H9 (cell line): ENCODE data around the gene COL18A1. TPM values are rescaled to one million over a fixed set of nuclear protein-coding genes. Genes with fewer than 3 reads are reported as not detected.

Experiments
- DNase-seq: peaks from one replicate; pipeline ENCODE4 v3.0.0-alpha.2; 2017
- H2AFZ ChIP-seq: one replicate; pipeline ENCODE4 v1.6.1; 2013; ENCODE audit warnings: mild to moderate bottlenecking, low read length, control low read depth, moderate library complexity
- H2AK5ac ChIP-seq: 2 replicates; pipeline ENCODE4 v1.6.1; 2013; ENCODE audit warnings: low read length, control low read depth, mixed read lengths; ENCODE audit not compliant: insufficient read length
- H2BK120ac ChIP-seq: one replicate; pipeline ENCODE4 v1.6.1; 2013; ENCODE audit warnings: low read depth, mild to moderate bottlenecking, low read length, control low read depth, inconsistent platforms; ENCODE audit not compliant: poor library complexity, severe bottlenecking
- H2BK12ac ChIP-seq: 2 replicates; pipeline ENCODE4 v1.6.1; 2013; ENCODE audit warnings: low read length, control low read depth, mixed read lengths, low read depth; ENCODE audit not compliant: insufficient read length
- H2BK15ac ChIP-seq: 2 replicates; pipeline ENCODE4 v1.6.1; 2013; ENCODE audit warnings: low read depth, low read length, control low read depth
- H2BK20ac ChIP-seq: one replicate; pipeline ENCODE4 v1.6.1; 2013; ENCODE audit warnings: low read depth, mild to moderate bottlenecking, low read length, control low read depth, inconsistent platforms; ENCODE audit not compliant: poor library complexity, severe bottlenecking
- H2BK5ac ChIP-seq: 2 replicates; pipeline ENCODE4 v1.6.1; 2013; ENCODE audit warnings: low read length, control low read depth, mixed read lengths; ENCODE audit not compliant: insufficient read length
- H3K14ac ChIP-seq: 2 replicates; pipeline ENCODE4 v1.6.1; 2013; ENCODE audit warnings: low read length, control low read depth; ENCODE audit not compliant: insufficient read depth
- H3K18ac ChIP-seq: 2 replicates; pipeline ENCODE4 v1.6.1; 2013; ENCODE audit warnings: low read depth, mild to moderate bottlenecking, mixed read lengths, low read length, control low read depth; ENCODE audit not compliant: insufficient read length
- H3K23ac ChIP-seq: 2 replicates; pipeline ENCODE4 v1.6.1; 2013; ENCODE audit warnings: low read length, control low read depth, mixed read lengths, low read depth; ENCODE audit not compliant: insufficient read length
- H3K23me2 ChIP-seq: 2 replicates; pipeline ENCODE4 v1.6.1; 2013; ENCODE audit warnings: low read depth, mild to moderate bottlenecking, mixed read lengths, low read length, control low read depth; ENCODE audit not compliant: insufficient read length, poor library complexity, severe bottlenecking
- H3K27ac ChIP-seq: 2 replicates; pipeline ENCODE4 v1.5.1; 2013; ENCODE audit warnings: low read length, control low read depth, mixed read lengths, low read depth; ENCODE audit not compliant: insufficient read length
- H3K27me3 ChIP-seq: 2 replicates; pipeline ENCODE4 v1.6.1; 2013; ENCODE audit warnings: low read length, control low read depth, inconsistent platforms; ENCODE audit not compliant: insufficient read depth
- H3K4ac ChIP-seq: 2 replicates; pipeline ENCODE4 v1.6.1; 2013; ENCODE audit warnings: low read depth, mild to moderate bottlenecking, control low read depth, inconsistent platforms, low read length, moderate library complexity
- H3K4me1 ChIP-seq: 2 replicates; pipeline ENCODE4 v1.6.1; 2013; ENCODE audit warnings: low read length, control low read depth, inconsistent platforms; ENCODE audit not compliant: insufficient read depth
- H3K4me2 ChIP-seq: 2 replicates; pipeline ENCODE4 v1.6.1; 2013; ENCODE audit warnings: low read length, control low read depth, mixed read lengths; ENCODE audit not compliant: insufficient read length, insufficient read depth
- H3K56ac ChIP-seq: 2 replicates; pipeline ENCODE4 v1.6.1; 2013; ENCODE audit warnings: low read depth, mild to moderate bottlenecking, mixed read lengths, low read length, control low read depth; ENCODE audit not compliant: insufficient read length
- H3K79me1 ChIP-seq: 2 replicates; pipeline ENCODE4 v1.6.1; 2013; ENCODE audit warnings: low read depth, mild to moderate bottlenecking, moderate library complexity, low read length, control low read depth, inconsistent platforms; ENCODE audit not compliant: insufficient read depth, poor library complexity, severe bottlenecking
- H3K79me2 ChIP-seq: 2 replicates; pipeline ENCODE4 v1.6.1; 2013; ENCODE audit warnings: low read length, control low read depth, inconsistent platforms; ENCODE audit not compliant: insufficient read depth
- H3K9ac ChIP-seq: 2 replicates; pipeline ENCODE4 v1.6.1; 2013; ENCODE audit warnings: low read length, control low read depth, mixed read lengths; ENCODE audit not compliant: insufficient read length; ENCODE audit errors: extremely low read depth
- H3K9me3 ChIP-seq: one replicate; pipeline ENCODE4 v1.6.1; 2013; ENCODE audit warnings: low read depth, low read length, inconsistent platforms; ENCODE audit not compliant: control insufficient read depth
- H3T11ph ChIP-seq: one replicate; pipeline ENCODE4 v1.6.1; 2013; ENCODE audit warnings: mild to moderate bottlenecking, low read length, control low read depth, inconsistent platforms
- H4K20me1 ChIP-seq: one replicate; pipeline ENCODE4 v1.6.1; 2013; ENCODE audit not compliant: control insufficient read depth, insufficient read length, insufficient read depth
- H4K5ac ChIP-seq: 2 replicates; pipeline ENCODE4 v1.6.1; 2013; ENCODE audit warnings: low read depth, mild to moderate bottlenecking, mixed read lengths, low read length, control low read depth; ENCODE audit not compliant: insufficient read length
- H4K8ac ChIP-seq: replicated peaks from 2 replicates; pipeline ENCODE4 v1.6.1; 2013; ENCODE audit warnings: low read length, control low read depth, mixed read lengths, low read depth; ENCODE audit not compliant: insufficient read length
- H4K91ac ChIP-seq: 2 replicates; pipeline ENCODE4 v1.6.1; 2013; ENCODE audit warnings: low read depth, mild to moderate bottlenecking, moderate library complexity, mixed read lengths, low read length, control low read depth; ENCODE audit not compliant: insufficient read length
- H3K27ac Mint-ChIP-seq, 3 experiments: 2 replicates in 2 of 3; 3 replicates in 1 of 3; pipeline ENCODE4 v1.8.0; 2020 to 2021; ENCODE audit warnings: mixed read lengths in 3 of 3, mild to moderate bottlenecking in 1 of 3, moderate library complexity in 1 of 3
- H3K27me3 Mint-ChIP-seq: 2 replicates; pipeline ENCODE4 v1.8.0; 2021; ENCODE audit warnings: low read depth, mild to moderate bottlenecking, moderate library complexity, mixed read lengths
- H3K36me3 Mint-ChIP-seq, 3 experiments: 2 replicates in 2 of 3; 3 replicates in 1 of 3; pipeline ENCODE4 v1.8.0; 2020 to 2021; ENCODE audit warnings: low read depth in 3 of 3, mixed read lengths in 3 of 3; ENCODE audit not compliant: insufficient read depth in 1 of 3
- H3K4me1 Mint-ChIP-seq, 2 experiments: 2 replicates each; pipeline ENCODE4 v1.8.0; 2020; ENCODE audit warnings: mixed read lengths in 2 of 2
- H3K4me3 Mint-ChIP-seq, 2 experiments: 2 replicates in 1 of 2; 3 replicates in 1 of 2; pipeline ENCODE4 v1.8.0; 2020 to 2021; ENCODE audit warnings: mild to moderate bottlenecking in 2 of 2, mixed read lengths in 2 of 2, moderate library complexity in 1 of 2
- H3K9me3 Mint-ChIP-seq, 2 experiments: 2 replicates in 1 of 2; 3 replicates in 1 of 2; pipeline ENCODE4 v1.8.0; 2020; ENCODE audit warnings: mild to moderate bottlenecking in 2 of 2, mixed read lengths in 2 of 2, moderate library complexity in 1 of 2
- CTCF ChIP-seq: fragments of 200-600 bp; sonication (generic); conservative IDR thresholded peaks from 3 replicates; pipeline ENCODE4 v1.8.0; 2021; ENCODE audit warnings: antibody characterized with exemption, mild to moderate bottlenecking
- WGBS: extraction: QIAGEN DNeasy Blood & Tissue Kit; methylation state at CpG from one replicate; pipeline ENCODE4 v1.1.7; 2013; ENCODE audit warnings: missing lambda C conversion rate, low lambda C conversion rate, mixed read lengths; ENCODE audit not compliant: insufficient read length; ENCODE audit errors: extremely low coverage; 5-methylcytosine and 5-hydroxymethylcytosine counted together
- total RNA-seq: library from RNA; stranded (reverse); gene quantifications from 2 replicates; pipeline ENCODE4 v1.2.1, GENCODE V29; 2021

Gene COL18A1
- total RNA-seq, 1 experiment from 2014 or later = 232 TPM

GRCh38 chr21:45433301-45433700 lies 28.3 kb downstream of the COL18A1 start:
- no peak overlapping the region for H3K27ac ChIP-seq
- no CpG with 5 or more reads among the region's 8 CpGs for WGBS
- H3K9me3 ChIP-seq = no peaks in the 10 kb centered on the region
- Mint-ChIP-seq H3K36me3 (peaks cover 2 to 19% (median 15%) of the 10 kb centered on the region in 3 experiments; a peak in 6 of 7 replicates), H3K4me1 (peaks cover 54 to 62% of the 10 kb centered on the region in 2 experiments), H3K4me3 (peak overlapping the region in 1 of 2 experiments; percentile 23; a peak in 1 of 5 replicates), H3K27me3 (no peaks in the 10 kb centered on the region; the same call in 1 of the 2 replicates), H3K27ac (peak overlapping the region in 1 of 3 experiments; percentile 27; a peak in 3 of 7 replicates), H3K9me3 (no peaks in the 10 kb centered on the region)
- H3K18ac ChIP-seq = no peak overlapping the region
- no peaks in the 10 kb centered on the region for H4K20me1 ChIP-seq
- DNase-seq = no peak
- H3K79me1 ChIP-seq = no peaks in the 10 kb centered on the region
- H3K4me2 ChIP-seq = no peak overlapping the region
- no peak overlapping the region for H2BK20ac ChIP-seq
- no peak overlapping the region for H2AK5ac ChIP-seq
- no peak overlapping the region for H3K23ac ChIP-seq
- H4K5ac ChIP-seq = no peak overlapping the region
- no peaks in the 10 kb centered on the region for H3K23me2 ChIP-seq
- H3K9ac ChIP-seq = no peak overlapping the region
- no peak overlapping the region for H2BK15ac ChIP-seq
- H3T11ph ChIP-seq = no peak overlapping the region
- no peak overlapping the region for H4K8ac ChIP-seq
- H2BK5ac ChIP-seq = no peak overlapping the region
- TF ChIP-seq CTCF = no peak
- no peak overlapping the region for H3K56ac ChIP-seq
- peaks cover 39% of the 10 kb centered on the region; the same call in 1 of the 2 replicates for H3K79me2 ChIP-seq
- no peak overlapping the region for H3K14ac ChIP-seq
- no peaks in the 10 kb centered on the region; the same call in 1 of the 2 replicates for H3K4me1 ChIP-seq
- no peak overlapping the region for H3K4ac ChIP-seq
- no peak overlapping the region for H2AFZ ChIP-seq
- H4K91ac ChIP-seq = no peak overlapping the region
- H2BK120ac ChIP-seq = no peak overlapping the region
- no peak overlapping the region for H2BK12ac ChIP-seq
- H3K27me3 ChIP-seq = no peaks in the 10 kb centered on the region
